ENCODE measurements around the gene ATG4D. TPM values are rescaled to one million over a fixed set of nuclear protein-coding genes. Genes with fewer than 3 reads are reported as not detected.
"Not testable (repeated sequence)": the region's sequence is repeated elsewhere in the genome, so short reads cannot be mapped to it uniquely, and the experiment has no call there.

ATG4D gene
- total RNA-seq, 4 donors from 2014 or later, result 4.4 to 22.1 (median 8.4) TPM

- Histone ChIP-seq H3K4me3 (no peak overlapping the region), H3K27me3 (no peaks in the 10 kb centered on the region), H3K9me3 (no peaks in the 10 kb centered on the region), H3K4me1 (peaks cover 0 to 3% of the 10 kb centered on the region in 2 donors), H3K27ac (no peak overlapping the region), H3K36me3 (no peaks in the 10 kb centered on the region)
- no peak for TF ChIP-seq POLR2A (IDR thresholded peaks at IDR 0.05)
- TF ChIP-seq, protein P1, sequence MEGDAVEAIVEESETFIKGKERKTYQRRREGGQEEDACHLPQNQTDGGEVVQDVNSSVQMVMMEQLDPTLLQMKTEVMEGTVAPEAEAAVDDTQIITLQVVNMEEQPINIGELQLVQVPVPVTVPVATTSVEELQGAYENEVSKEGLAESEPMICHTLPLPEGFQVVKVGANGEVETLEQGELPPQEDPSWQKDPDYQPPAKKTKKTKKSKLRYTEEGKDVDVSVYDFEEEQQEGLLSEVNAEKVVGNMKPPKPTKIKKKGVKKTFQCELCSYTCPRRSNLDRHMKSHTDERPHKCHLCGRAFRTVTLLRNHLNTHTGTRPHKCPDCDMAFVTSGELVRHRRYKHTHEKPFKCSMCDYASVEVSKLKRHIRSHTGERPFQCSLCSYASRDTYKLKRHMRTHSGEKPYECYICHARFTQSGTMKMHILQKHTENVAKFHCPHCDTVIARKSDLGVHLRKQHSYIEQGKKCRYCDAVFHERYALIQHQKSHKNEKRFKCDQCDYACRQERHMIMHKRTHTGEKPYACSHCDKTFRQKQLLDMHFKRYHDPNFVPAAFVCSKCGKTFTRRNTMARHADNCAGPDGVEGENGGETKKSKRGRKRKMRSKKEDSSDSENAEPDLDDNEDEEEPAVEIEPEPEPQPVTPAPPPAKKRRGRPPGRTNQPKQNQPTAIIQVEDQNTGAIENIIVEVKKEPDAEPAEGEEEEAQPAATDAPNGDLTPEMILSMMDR (IDR thresholded peaks at IDR 0.05), result no peak
- DNase-seq, result no peak
- intact Hi-C loops (cut with DNase I; ENCODE audit: low total_unique reads), result no loop called here
Measured at GRCh38 chr19:10550336-10550735, 6.6 kb downstream of the ATG4D start.

DNA sequence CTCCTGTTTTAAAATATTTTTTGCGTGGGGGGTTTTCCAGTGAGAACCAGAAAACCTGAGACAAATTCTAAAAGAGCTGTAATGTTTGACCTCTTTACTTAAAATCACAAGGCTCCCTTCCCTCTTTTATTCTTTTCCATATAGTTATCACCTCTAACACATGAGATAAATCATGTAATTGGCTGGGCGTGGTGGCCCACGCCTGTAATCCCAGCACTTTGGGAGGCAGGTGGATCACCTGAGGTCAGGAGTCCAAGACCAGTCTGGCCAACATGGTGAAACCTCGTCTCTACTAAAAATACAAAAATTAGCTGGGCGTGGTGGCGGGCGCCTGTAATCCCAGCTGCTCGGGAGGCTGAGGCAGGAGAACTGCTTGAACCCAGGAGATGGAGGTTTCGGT is 7.3 kb downstream of the ATG4D start:
- intact Hi-C loops (cut with DNase I; ENCODE audit: low total_unique reads); H3K4me3 ChIP-seq; H3K36me3 ChIP-seq; H3K4me1 ChIP-seq; H3K9me3 ChIP-seq; H3K27me3 ChIP-seq; DNase-seq; H3K27ac ChIP-seq: not testable (repeated sequence)

GRCh38 chr19:10551698-10552301 is 8.1 kb downstream of the ATG4D start:
- H3K4me3 ChIP-seq, result no peak overlapping the region
- H3K27me3 ChIP-seq, result no peaks in the 10 kb centered on the region
- H3K36me3 ChIP-seq, result no peaks in the 10 kb centered on the region
- no peaks in the 10 kb centered on the region for H3K4me1 ChIP-seq
- no peak for DNase-seq
- intact Hi-C loops (cut with DNase I; ENCODE audit: low total_unique reads), result no loop called here
- TF ChIP-seq POLR2A (IDR thresholded peaks at IDR 0.05), result no peak
- TF ChIP-seq, protein P1 (IDR thresholded peaks at IDR 0.05), result no peak
- no peak overlapping the region for H3K27ac ChIP-seq
- H3K9me3 ChIP-seq, result no peaks in the 10 kb centered on the region

GRCh38 chr19:10552510-10553053 is 8.9 kb downstream of the ATG4D start:
- DNase-seq, result no peak
- intact Hi-C loops (cut with DNase I; ENCODE audit: low total_unique reads), result no loop called here
- TF ChIP-seq POLR2A (IDR thresholded peaks at IDR 0.05), result no peak
- TF ChIP-seq, protein P1 (IDR thresholded peaks at IDR 0.05), result no peak
- H3K27ac ChIP-seq, result no peak overlapping the region
- no peaks in the 10 kb centered on the region for H3K27me3 ChIP-seq
- no peak overlapping the region for H3K4me3 ChIP-seq
- no peaks in the 10 kb centered on the region for H3K36me3 ChIP-seq
- no peaks in the 10 kb centered on the region for H3K4me1 ChIP-seq
- no peaks in the 10 kb centered on the region for H3K9me3 ChIP-seq

- DNase-seq, result no peak
- Histone ChIP-seq H3K9me3 (no peaks in the 10 kb centered on the region), H3K4me3 (no peak overlapping the region), H3K36me3 (no peaks in the 10 kb centered on the region), H3K4me1 (no peaks in the 10 kb centered on the region), H3K27ac (no peak overlapping the region), H3K27me3 (no peaks in the 10 kb centered on the region)
- intact Hi-C loops (cut with DNase I; ENCODE audit: low total_unique reads), result no loop called here
- TF ChIP-seq POLR2A (IDR thresholded peaks at IDR 0.05), result no peak
- TF ChIP-seq, protein P1 (IDR thresholded peaks at IDR 0.05), result no peak
Measured at GRCh38 chr19:10553087-10553667, 9.5 kb downstream of the ATG4D start.
